ENCODE data around the gene UST. TPM values are rescaled to one million over a fixed set of nuclear protein-coding genes. Genes with fewer than 3 reads are reported as not detected.

The UST gene
- polyA plus RNA-seq, 1 donor from 2014 or later: 7.5 TPM

DNA sequence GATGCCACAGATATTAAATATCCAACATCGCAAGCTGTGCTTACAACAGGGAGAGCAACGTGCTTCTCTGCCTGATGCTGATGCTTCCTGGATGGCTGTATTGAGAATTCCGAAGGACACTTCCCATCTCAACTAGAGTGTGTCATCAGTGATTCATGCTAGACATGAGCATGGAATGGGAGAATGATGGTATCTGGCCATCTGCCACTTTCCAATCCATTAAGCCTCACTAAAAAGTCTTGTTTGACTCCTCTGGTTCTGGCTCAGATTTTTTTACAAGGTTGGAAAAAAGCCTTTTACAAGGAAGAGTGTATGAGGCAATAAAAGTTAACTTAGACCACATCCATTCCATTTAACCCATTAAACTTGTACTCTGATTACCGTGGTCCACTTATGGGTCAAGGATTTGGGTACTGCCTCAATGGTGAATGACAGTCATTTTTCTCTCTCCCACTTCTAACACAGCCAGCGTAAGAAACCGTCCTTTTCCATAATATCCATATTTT lies 265.3 kb downstream of the UST start:
- Histone ChIP-seq H3K9me2 (ENCODE audit: insufficient read depth, low read length) (no peaks in the 10 kb centered on the region), H3K4me2 (ENCODE audit: low read length) (no peak overlapping the region), H3K27me3 (ENCODE audit: insufficient read depth, low read depth, low read length) (no peaks in the 10 kb centered on the region), H3K4me3 (ENCODE audit: low read length) (no peak overlapping the region), H3F3A (ENCODE audit: insufficient read depth, low read length, poor library complexity, severe bottlenecking) (no peaks in the 10 kb centered on the region), H3K79me2 (replicated peaks; ENCODE audit: insufficient read depth, low read length) (no peaks in the 10 kb centered on the region), H4K20me1 (ENCODE audit: insufficient read depth) (no peaks in the 10 kb centered on the region), H3K36me3 (ENCODE audit: insufficient read depth, low read length) (no peaks in the 10 kb centered on the region), H3K9ac (ENCODE audit: low read length) (no peak overlapping the region), H3K9me3 (ENCODE audit: low read length) (no peaks in the 10 kb centered on the region), H2AFZ (ENCODE audit: low read depth, low read length) (no peak overlapping the region), H3K27ac (ENCODE audit: low read length) (no peak overlapping the region)
- TF ChIP-seq POLR2AphosphoS5 (IDR thresholded peaks at IDR 0.05) (no peak), SMC3 (conservative IDR thresholded peaks at IDR 0.05; ENCODE audit: poor library complexity) (no peak), MXI1 (conservative IDR thresholded peaks at IDR 0.05; ENCODE audit: poor library complexity, severe bottlenecking) (no peak), RAD21 (conservative IDR thresholded peaks at IDR 0.05) (no peak), REST (IDR thresholded peaks at IDR 0.05; ENCODE audit: borderline replicate concordance) (no peak), TAF1 (IDR thresholded peaks at IDR 0.05; ENCODE audit: low read depth) (no peak), EP300 (conservative IDR thresholded peaks at IDR 0.05; ENCODE audit: poor library complexity, severe bottlenecking) (no peak), EZH2 (IDR thresholded peaks at IDR 0.05; ENCODE audit: borderline replicate concordance, insufficient read depth, low read length, poor library complexity, severe bottlenecking) (no peak), CTCF (IDR thresholded peaks at IDR 0.05; ENCODE audit: poor library complexity, severe bottlenecking) (no peak)

GRCh38 chr6:149013586-149014344 lies 266.9 kb downstream of the UST start:
- H2AFZ ChIP-seq (ENCODE audit: low read depth, low read length): no peak overlapping the region
- no peak overlapping the region for H3K9ac ChIP-seq (ENCODE audit: low read length)
- H3K9me2 ChIP-seq (ENCODE audit: insufficient read depth, low read length): no peaks in the 10 kb centered on the region
- H3K79me2 ChIP-seq (replicated peaks; ENCODE audit: insufficient read depth, low read length): no peaks in the 10 kb centered on the region
- TF ChIP-seq REST (IDR thresholded peaks at IDR 0.05; ENCODE audit: borderline replicate concordance) (no peak), POLR2AphosphoS5 (IDR thresholded peaks at IDR 0.05) (no peak), CTCF (IDR thresholded peaks at IDR 0.05; ENCODE audit: poor library complexity, severe bottlenecking) (no peak), RAD21 (conservative IDR thresholded peaks at IDR 0.05) (no peak)
- no peaks in the 10 kb centered on the region for H3K9me3 ChIP-seq (ENCODE audit: low read length)
- no peak overlapping the region for H3K27ac ChIP-seq (ENCODE audit: low read length)
- H4K20me1 ChIP-seq (ENCODE audit: insufficient read depth): no peaks in the 10 kb centered on the region
- no peaks in the 10 kb centered on the region for H3F3A ChIP-seq (ENCODE audit: insufficient read depth, low read length, poor library complexity, severe bottlenecking)
- H3K36me3 ChIP-seq (ENCODE audit: insufficient read depth, low read length): no peaks in the 10 kb centered on the region
- no peak overlapping the region for H3K4me3 ChIP-seq (ENCODE audit: low read length)
- no peak overlapping the region for H3K4me2 ChIP-seq (ENCODE audit: low read length)
- H3K27me3 ChIP-seq (ENCODE audit: insufficient read depth, low read depth, low read length): no peaks in the 10 kb centered on the region
